IMR-90 (cell line): ENCODE data around the gene SYCP3. TPM values are rescaled to one million over a fixed set of nuclear protein-coding genes. Genes with fewer than 3 reads are reported as not detected.

Source experiments
- ATAC-seq: fragments of 200-7000 bp; cut with Tn5 transposase; 2 replicates; pipeline ENCODE4 v1.9.1; 2020; ENCODE audit warnings: low read depth, mild to moderate bottlenecking, moderate library complexity
- BruUV-seq: library from RNA; stranded (reverse); fragments of 400-500 nt; replicated peaks from 2 replicates; lab custom pipeline; 2021; lab: Mats Ljungman, UMichigan
- CTCF ChIA-PET: fragments of 300-600 bp; formaldehyde crosslinking; extraction: SDS; loops from one replicate; lab custom pipeline; 2021; ENCODE audit warnings: antibody characterized with exemption; lab: Yijun Ruan, JAX
- POLR2A ChIA-PET: fragments of 300-600 bp; sonication (Branson Sonifier 250); formaldehyde crosslinking; loops from one replicate; lab custom pipeline; 2022; ENCODE audit warnings: antibody characterized with exemption; ENCODE audit not compliant: unreplicated experiment; lab: Charles Lee
- DNase-seq: peaks from one replicate; pipeline ENCODE4 v3.0.0; 2013
- H2AFZ ChIP-seq: replicated peaks from 2 replicates; pipeline ENCODE3; 2013; ENCODE audit warnings: low read length, mild to moderate bottlenecking; ENCODE audit not compliant: poor library complexity
- H2AK5ac ChIP-seq: 2 replicates; pipeline ENCODE4 v1.6.1; 2013; ENCODE audit warnings: low read depth, low read length, inconsistent platforms
- H2AK9ac ChIP-seq: replicated peaks from 2 replicates; pipeline ENCODE3; 2013; ENCODE audit warnings: mild to moderate bottlenecking, low read depth, low read length, moderate library complexity; ENCODE audit not compliant: poor library complexity
- H2BK120ac ChIP-seq: 2 replicates; pipeline ENCODE4 v1.6.1; 2013; ENCODE audit warnings: low read depth, low read length, inconsistent platforms
- H2BK15ac ChIP-seq: 3 replicates; pipeline ENCODE4 v1.6.1; 2013; ENCODE audit warnings: low read depth, low read length, inconsistent platforms
- H2BK20ac ChIP-seq: 2 replicates; pipeline ENCODE4 v1.6.1; 2013; ENCODE audit warnings: low read depth, mild to moderate bottlenecking, inconsistent platforms, low read length, moderate library complexity
- H2BK5ac ChIP-seq: 2 replicates; pipeline ENCODE4 v1.6.1; 2013; ENCODE audit warnings: mild to moderate bottlenecking, low read depth, low read length, inconsistent platforms; ENCODE audit not compliant: poor library complexity, severe bottlenecking
- H3K14ac ChIP-seq: replicated peaks from 2 replicates; pipeline ENCODE4 v1.6.1; 2013; ENCODE audit warnings: low read depth, low read length, inconsistent platforms
- H3K18ac ChIP-seq: 2 replicates; pipeline ENCODE4 v1.6.1; 2013; ENCODE audit warnings: low read depth, low read length, control low read depth
- H3K23ac ChIP-seq: 2 replicates; pipeline ENCODE4 v1.6.1; 2013; ENCODE audit warnings: low read depth, low read length, inconsistent platforms
- H3K27ac ChIP-seq: 2 replicates; pipeline ENCODE4 v1.5.1; 2013; ENCODE audit warnings: mild to moderate bottlenecking, control low read depth, low read length; ENCODE audit not compliant: insufficient read depth
- H3K27me3 ChIP-seq: 2 replicates; pipeline ENCODE4 v1.6.1; 2013; ENCODE audit warnings: low read length; ENCODE audit not compliant: control insufficient read depth, insufficient read depth
- H3K36me3 ChIP-seq: 2 replicates; pipeline ENCODE4 v1.6.1; 2013; ENCODE audit warnings: low read length, mixed read lengths; ENCODE audit not compliant: control insufficient read depth, insufficient read depth
- H3K4ac ChIP-seq: 2 replicates; pipeline ENCODE4 v1.6.1; 2013; ENCODE audit warnings: low read depth, low read length, inconsistent platforms
- H3K4me1 ChIP-seq: 2 replicates; pipeline ENCODE4 v1.6.1; 2013; ENCODE audit warnings: low read length, mixed read lengths; ENCODE audit not compliant: control insufficient read depth, insufficient read depth
- H3K4me2 ChIP-seq: 2 replicates; pipeline ENCODE4 v1.6.1; 2013; ENCODE audit warnings: low read depth, mild to moderate bottlenecking, control low read depth, low read length, moderate library complexity
- H3K4me3 ChIP-seq: 2 replicates; pipeline ENCODE4 v1.5.1; 2013; ENCODE audit warnings: low read depth, mild to moderate bottlenecking, control low read depth, low read length, moderate library complexity; ENCODE audit not compliant: insufficient read depth
- H3K56ac ChIP-seq: 2 replicates; pipeline ENCODE4 v1.6.1; 2013; ENCODE audit warnings: low read length, inconsistent platforms; ENCODE audit not compliant: insufficient read depth; ENCODE audit errors: extremely low read depth
- H3K79me1 ChIP-seq, 2 experiments: 2 replicates each; pipeline ENCODE4 v1.6.1; 2013; ENCODE audit warnings: low read length in 2 of 2, inconsistent platforms in 1 of 2, low read depth in 1 of 2
- H3K9ac ChIP-seq: 2 replicates; pipeline ENCODE4 v1.6.1; 2013; ENCODE audit warnings: low read depth, low read length, control low read depth
- H3K9me1 ChIP-seq: 2 replicates; pipeline ENCODE4 v1.6.1; 2013; ENCODE audit warnings: low read length, inconsistent platforms; ENCODE audit not compliant: insufficient read depth
- H3K9me3 ChIP-seq: 2 replicates; pipeline ENCODE4 v1.6.1; 2013; ENCODE audit warnings: low read length; ENCODE audit not compliant: control insufficient read depth, insufficient read depth
- H4K20me1 ChIP-seq: 2 replicates; pipeline ENCODE4 v1.6.1; 2013; ENCODE audit warnings: low read length, inconsistent platforms; ENCODE audit not compliant: insufficient read depth
- H4K5ac ChIP-seq: 2 replicates; pipeline ENCODE4 v1.6.1; 2013; ENCODE audit warnings: mild to moderate bottlenecking, low read depth, low read length, control low read depth
- H4K8ac ChIP-seq, 2 experiments: 2 replicates each; pipeline ENCODE4 v1.6.1; 2013; ENCODE audit warnings: low read depth in 2 of 2, low read length in 2 of 2, control low read depth in 1 of 2, inconsistent platforms in 1 of 2
- H4K91ac ChIP-seq: 2 replicates; pipeline ENCODE4 v1.6.1; 2013; ENCODE audit warnings: low read depth, low read length, inconsistent platforms; ENCODE audit not compliant: insufficient read depth
- BHLHE40 ChIP-seq: fragments of 150-350 bp; IDR thresholded peaks from 2 replicates; pipeline ENCODE4 v1.6.1; 2016; ENCODE audit warnings: mild to moderate bottlenecking, low read depth, low read length
- CHD1 ChIP-seq: IDR thresholded peaks from 2 replicates; pipeline ENCODE4 v1.6.1; 2012; ENCODE audit warnings: low read depth, low read length, improper control_type of control experiment
- FOS ChIP-seq: fragments of 150-350 bp; IDR thresholded peaks from 2 replicates; pipeline ENCODE4 v1.6.1; 2016; ENCODE audit warnings: low read depth, low read length
- MAFK ChIP-seq: IDR thresholded peaks from 2 replicates; pipeline ENCODE4 v1.6.1; 2012; ENCODE audit warnings: low read depth, low read length, improper control_type of control experiment
- MAZ ChIP-seq: IDR thresholded peaks from 2 replicates; pipeline ENCODE4 v1.6.1; 2012; ENCODE audit warnings: low read depth, mild to moderate bottlenecking, low read length, improper control_type of control experiment, moderate library complexity, borderline replicate concordance
- NFE2L2 ChIP-seq: fragments of 150-350 bp; IDR thresholded peaks from 2 replicates; pipeline ENCODE4 v1.6.1; 2016; ENCODE audit warnings: low read depth, mild to moderate bottlenecking, low read length
- POLR2A ChIP-seq: IDR thresholded peaks from 2 replicates; pipeline ENCODE4 v1.6.1; 2012; ENCODE audit warnings: mild to moderate bottlenecking, low read depth, low read length
- RCOR1 ChIP-seq: IDR thresholded peaks from 2 replicates; pipeline ENCODE4 v1.6.1; 2012; ENCODE audit warnings: mild to moderate bottlenecking, low read length, improper control_type of control experiment; ENCODE audit not compliant: insufficient replicate concordance
- RFX5 ChIP-seq: IDR thresholded peaks from 2 replicates; pipeline ENCODE4 v1.8.0; 2012; ENCODE audit warnings: low read depth, mild to moderate bottlenecking, low read length, moderate library complexity
- SMC3 ChIP-seq: fragments of 150-350 bp; IDR thresholded peaks from 2 replicates; pipeline ENCODE4 v1.6.1; 2016; ENCODE audit warnings: low read depth, mild to moderate bottlenecking, antibody characterized with exemption, low read length, moderate library complexity
- WGBS, 2 experiments: methylation state at CpG; one replicate each; pipeline versions ENCODE4 v1.1.5 to v1.1.7; 2013; ENCODE audit warnings: missing lambda C conversion rate in 2 of 2; ENCODE audit not compliant: insufficient read length in 1 of 2; ENCODE audit errors: extremely low coverage in 2 of 2; 5-methylcytosine and 5-hydroxymethylcytosine counted together
- dilution Hi-C: fragments of 300-500 bp; cut with HindIII; formaldehyde crosslinking; loops from one replicate; pipeline ENCODE4 v1.14.3; 2018; ENCODE audit warnings: low sequenced_read_pairs; ENCODE audit not compliant: unreplicated experiment
- in situ Hi-C: fragments of 300-500 bp; cut with MboI; formaldehyde crosslinking; loops from 3 replicates; pipeline ENCODE4 v1.14.3; 2019; ENCODE audit warnings: low sequenced_read_pairs, inconsistent platforms, mixed read lengths
- intact Hi-C: fragments of 100-400 bp; cut with micrococcal nuclease; formaldehyde crosslinking; loops from 2 replicates; pipeline ENCODE4 v1.10.0; 2022
- polyA plus RNA-seq, 3 experiments: library from polyadenylated mRNA; depleted of rRNA; stranded (reverse); fragments of >200 nt; gene quantifications; 2 replicates each; pipeline ENCODE4 v1.2.3, GENCODE V29; 2012; ENCODE audit warnings: low replicate concordance in 1 of 3
- total RNA-seq: library from RNA; depleted of rRNA; stranded (reverse); fragments of >200 nt; gene quantifications from 2 replicates; pipeline ENCODE4 v1.2.3, GENCODE V29; 2012
- TF ChIP-seq, protein P1 (sequence below): fragments of 150-350 bp; IDR thresholded peaks from 2 replicates; pipeline ENCODE4 v1.6.1; 2017; ENCODE audit warnings: mild to moderate bottlenecking, antibody characterized with exemption, low read length, low read depth
- TF ChIP-seq, protein P2 (sequence below): conservative IDR thresholded peaks from 2 replicates; pipeline ENCODE4 v1.5.1; 2012; ENCODE audit warnings: mild to moderate bottlenecking, low read depth, low read length, improper control_type of control experiment

Gene SYCP3
- total and polyA plus RNA-seq, 2 of the 4 experiments (the other 2 are of a cell fraction): 0.07 TPM; not detected in 1

DNA sequence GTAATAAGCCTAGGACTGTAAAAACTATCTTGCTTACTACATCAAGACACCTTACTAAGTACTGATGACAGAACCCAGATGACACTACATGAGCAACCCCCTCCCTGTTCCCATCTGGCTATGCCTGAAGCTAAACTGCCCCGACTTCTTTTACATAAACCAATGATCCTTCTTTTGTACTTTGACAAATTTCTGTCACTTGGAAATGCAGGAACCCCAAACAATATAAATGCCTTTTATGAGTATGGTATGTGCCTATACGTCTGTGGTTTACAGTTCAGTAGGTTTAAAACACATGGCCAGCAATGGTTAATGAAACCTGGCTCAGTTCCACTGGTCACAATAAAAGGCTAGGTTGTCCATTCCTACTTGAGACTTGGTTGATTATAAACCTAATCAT is 6.1 kb downstream of the SYCP3 start:
- H3K14ac ChIP-seq: no peak overlapping the region
- H4K91ac ChIP-seq: no peak overlapping the region
- CTCF ChIA-PET: no interaction called here
- no peak overlapping the region for H3K4ac ChIP-seq
- H4K5ac ChIP-seq: no peak overlapping the region
- no peak overlapping the region for H2BK120ac ChIP-seq
- H3K36me3 ChIP-seq: peaks cover 3% of the 10 kb centered on the region; the same call in 1 of the 2 replicates
- no peak overlapping the region for H3K56ac ChIP-seq
- BruUV-seq: no TSS peak
- in situ Hi-C loops: no loop called here
- no peak overlapping the region for H3K9ac ChIP-seq
- DNase-seq: no peak
- H4K20me1 ChIP-seq: no peaks in the 10 kb centered on the region
- H3K4me3 ChIP-seq: no peak overlapping the region
- no peak overlapping the region for H2AK9ac ChIP-seq
- no peaks in the 10 kb centered on the region for H3K4me1 ChIP-seq
- no peaks in the 10 kb centered on the region for H3K27me3 ChIP-seq
- no peak overlapping the region for H2AFZ ChIP-seq
- POLR2A ChIA-PET: no interaction called here
- no peak overlapping the region for H2BK20ac ChIP-seq
- no peak overlapping the region for H2BK5ac ChIP-seq
- H3K27ac ChIP-seq: no peak overlapping the region
- H3K79me1 ChIP-seq: no peaks in the 10 kb centered on the region
- WGBS, 2 experiments: no CpG with 5 or more reads among the region's 2 CpGs
- no peak overlapping the region for H3K4me2 ChIP-seq
- no peak overlapping the region for H4K8ac ChIP-seq
- no peak overlapping the region for H2AK5ac ChIP-seq
- no peaks in the 10 kb centered on the region for H3K9me1 ChIP-seq
- dilution Hi-C loops: no loop called here
- no peak overlapping the region for H3K23ac ChIP-seq
- no peak for ATAC-seq
- H2BK15ac ChIP-seq: no peak overlapping the region
- H3K18ac ChIP-seq: no peak overlapping the region
- no peak for TF ChIP-seq MAZ
- no peak for TF ChIP-seq POLR2A
- TF ChIP-seq, protein P1, sequence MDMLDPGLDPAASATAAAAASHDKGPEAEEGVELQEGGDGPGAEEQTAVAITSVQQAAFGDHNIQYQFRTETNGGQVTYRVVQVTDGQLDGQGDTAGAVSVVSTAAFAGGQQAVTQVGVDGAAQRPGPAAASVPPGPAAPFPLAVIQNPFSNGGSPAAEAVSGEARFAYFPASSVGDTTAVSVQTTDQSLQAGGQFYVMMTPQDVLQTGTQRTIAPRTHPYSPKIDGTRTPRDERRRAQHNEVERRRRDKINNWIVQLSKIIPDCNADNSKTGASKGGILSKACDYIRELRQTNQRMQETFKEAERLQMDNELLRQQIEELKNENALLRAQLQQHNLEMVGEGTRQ: no peak
- no peak for TF ChIP-seq CHD1
- TF ChIP-seq, protein P2, sequence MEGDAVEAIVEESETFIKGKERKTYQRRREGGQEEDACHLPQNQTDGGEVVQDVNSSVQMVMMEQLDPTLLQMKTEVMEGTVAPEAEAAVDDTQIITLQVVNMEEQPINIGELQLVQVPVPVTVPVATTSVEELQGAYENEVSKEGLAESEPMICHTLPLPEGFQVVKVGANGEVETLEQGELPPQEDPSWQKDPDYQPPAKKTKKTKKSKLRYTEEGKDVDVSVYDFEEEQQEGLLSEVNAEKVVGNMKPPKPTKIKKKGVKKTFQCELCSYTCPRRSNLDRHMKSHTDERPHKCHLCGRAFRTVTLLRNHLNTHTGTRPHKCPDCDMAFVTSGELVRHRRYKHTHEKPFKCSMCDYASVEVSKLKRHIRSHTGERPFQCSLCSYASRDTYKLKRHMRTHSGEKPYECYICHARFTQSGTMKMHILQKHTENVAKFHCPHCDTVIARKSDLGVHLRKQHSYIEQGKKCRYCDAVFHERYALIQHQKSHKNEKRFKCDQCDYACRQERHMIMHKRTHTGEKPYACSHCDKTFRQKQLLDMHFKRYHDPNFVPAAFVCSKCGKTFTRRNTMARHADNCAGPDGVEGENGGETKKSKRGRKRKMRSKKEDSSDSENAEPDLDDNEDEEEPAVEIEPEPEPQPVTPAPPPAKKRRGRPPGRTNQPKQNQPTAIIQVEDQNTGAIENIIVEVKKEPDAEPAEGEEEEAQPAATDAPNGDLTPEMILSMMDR: no peak
- TF ChIP-seq FOS: no peak
- TF ChIP-seq SMC3: no peak
- TF ChIP-seq RCOR1: no peak
- no peak for TF ChIP-seq NFE2L2
- TF ChIP-seq RFX5: no peak
- TF ChIP-seq BHLHE40: no peak
- no peak for TF ChIP-seq MAFK
- no peaks in the 10 kb centered on the region for H3K9me3 ChIP-seq
- intact Hi-C loops: no loop called here
